PC-9 (cell line): Measurements from ENCODE around the gene GUCY2D.

ENCODE experiments used
- CTCF ChIP-seq: fragments of 200-600 bp; sonication (generic); conservative IDR thresholded peaks from 2 replicates; pipeline ENCODE4 v1.6.1; 2017; ENCODE audit warnings: mixed run types, antibody characterized with exemption, mild to moderate bottlenecking, moderate library complexity
- EZH2 ChIP-seq: fragments of 200-600 bp; sonication (generic); IDR thresholded peaks from 2 replicates; pipeline ENCODE4 v1.8.0; 2017; ENCODE audit warnings: antibody characterized with exemption, low read depth

GRCh38 chr17:7955414-7956227 lies 46.8 kb upstream of the GUCY2D start:
- TF ChIP-seq CTCF (no peak), EZH2 (no peak)
